ENCODE data around the gene CLIC3.

DNA sequence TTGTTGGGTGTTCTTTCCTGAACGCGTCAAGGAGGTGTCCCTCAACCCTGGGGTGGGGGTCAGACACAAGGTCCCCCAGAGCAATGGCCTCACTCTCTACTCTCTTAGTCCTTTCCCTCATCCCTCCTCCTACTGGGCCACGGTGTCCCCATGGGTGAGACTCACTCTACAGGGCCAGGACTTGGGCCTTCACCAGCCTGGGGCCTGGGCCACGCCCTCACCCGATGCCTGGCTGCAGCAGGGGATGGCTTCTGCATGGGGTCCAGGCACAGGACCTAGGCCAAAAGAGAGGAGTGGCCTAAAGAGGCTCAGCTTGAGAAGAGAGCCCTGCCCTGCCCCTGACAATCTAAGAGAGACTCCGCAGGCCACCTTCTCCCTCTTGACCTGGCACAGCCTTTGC, 38.5 kb downstream of the CLIC3 start:
- TF ChIP-seq, protein P1, sequence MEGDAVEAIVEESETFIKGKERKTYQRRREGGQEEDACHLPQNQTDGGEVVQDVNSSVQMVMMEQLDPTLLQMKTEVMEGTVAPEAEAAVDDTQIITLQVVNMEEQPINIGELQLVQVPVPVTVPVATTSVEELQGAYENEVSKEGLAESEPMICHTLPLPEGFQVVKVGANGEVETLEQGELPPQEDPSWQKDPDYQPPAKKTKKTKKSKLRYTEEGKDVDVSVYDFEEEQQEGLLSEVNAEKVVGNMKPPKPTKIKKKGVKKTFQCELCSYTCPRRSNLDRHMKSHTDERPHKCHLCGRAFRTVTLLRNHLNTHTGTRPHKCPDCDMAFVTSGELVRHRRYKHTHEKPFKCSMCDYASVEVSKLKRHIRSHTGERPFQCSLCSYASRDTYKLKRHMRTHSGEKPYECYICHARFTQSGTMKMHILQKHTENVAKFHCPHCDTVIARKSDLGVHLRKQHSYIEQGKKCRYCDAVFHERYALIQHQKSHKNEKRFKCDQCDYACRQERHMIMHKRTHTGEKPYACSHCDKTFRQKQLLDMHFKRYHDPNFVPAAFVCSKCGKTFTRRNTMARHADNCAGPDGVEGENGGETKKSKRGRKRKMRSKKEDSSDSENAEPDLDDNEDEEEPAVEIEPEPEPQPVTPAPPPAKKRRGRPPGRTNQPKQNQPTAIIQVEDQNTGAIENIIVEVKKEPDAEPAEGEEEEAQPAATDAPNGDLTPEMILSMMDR (IDR thresholded peaks at IDR 0.05; ENCODE audit: low read depth, low read length), result no peak
- no peak for TF ChIP-seq EZH2phosphoT487 (IDR thresholded peaks at IDR 0.05; ENCODE audit: low read depth)
